Erythroblast (primary cell): ENCODE results near the gene DRG1.

Experiments
- GATA1 ChIP-seq: IDR thresholded peaks from 2 replicates; pipeline ENCODE4 v1.6.1; 2011; ENCODE audit warnings: low read depth, mild to moderate bottlenecking, control low read depth, low read length, moderate library complexity
- POLR2A ChIP-seq: IDR thresholded peaks from 2 replicates; pipeline ENCODE4 v1.6.1; 2011; ENCODE audit warnings: mild to moderate bottlenecking, low read length

DNA sequence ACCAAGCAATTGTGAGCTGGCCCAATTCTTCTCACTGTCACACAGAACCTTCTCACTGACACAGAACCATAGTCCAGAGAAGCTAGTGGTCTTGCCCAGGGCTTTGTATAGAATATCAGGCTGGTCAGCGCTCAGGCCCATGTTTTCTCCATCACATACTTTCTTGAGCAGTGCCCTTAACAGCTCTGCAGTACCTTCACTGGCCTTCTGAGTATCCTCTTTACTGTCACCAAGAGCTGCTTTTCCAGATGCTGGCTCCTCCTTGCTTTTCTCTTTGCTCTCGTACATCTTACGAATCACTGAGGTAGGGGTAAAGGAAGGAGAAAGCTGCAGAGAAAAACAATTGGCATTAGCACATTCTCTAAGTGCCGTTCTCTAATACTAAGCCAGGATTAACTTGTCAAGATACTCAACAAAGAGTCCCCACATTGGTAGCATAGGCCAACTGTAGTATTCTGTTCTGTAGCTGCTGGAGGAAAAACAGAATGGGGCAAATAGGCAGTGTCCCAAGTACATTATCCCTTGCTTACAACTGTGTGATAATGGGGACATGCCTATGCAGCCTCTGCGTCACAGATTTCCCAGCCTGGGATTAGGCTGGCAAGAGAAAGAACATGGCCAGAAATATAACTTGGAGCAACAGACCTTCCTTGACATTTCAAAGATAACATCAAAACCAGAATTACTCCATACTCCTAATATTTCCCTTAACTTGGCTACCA is 43.5 kb downstream of the DRG1 start:
- no peak for TF ChIP-seq POLR2A
- TF ChIP-seq GATA1 = no peak
